ENCODE results near the gene LMO7. TPM values are rescaled to one million over a fixed set of nuclear protein-coding genes. Genes with fewer than 3 reads are reported as not detected.

LMO7 gene
- polyA plus RNA-seq, 1 experiment: 76.9 TPM

GRCh38 chr13:75895168-75895567, 259.0 kb downstream of the LMO7 start:
- Histone ChIP-seq H3K27me3 (ENCODE audit: control insufficient read depth, insufficient read depth, low read length) (no peaks in the 10 kb centered on the region), H3K4me3 (ENCODE audit: low read depth, low read length) (no peak overlapping the region), H3K27ac (ENCODE audit: low read depth, low read length) (no peak overlapping the region), H3K9me3 (ENCODE audit: control insufficient read depth, insufficient read depth, low read length) (peaks cover 2% of the 10 kb centered on the region; the same call in 1 of the 2 replicates)
- DNase-seq (ENCODE audit: low read depth, low spot score): no peak
- ChIA-PET POLR2A (no interaction called here), CTCF (interaction anchor here (1.3 kb wide), 3 partner anchors 18 to 579 kb away, joined by 3 to 4 read pairs (median 3); no protein-coding TSS in a partner anchor)
- no peak for TF ChIP-seq CTCF (IDR thresholded peaks at IDR 0.05; ENCODE audit: low read depth, low read length)

GRCh38 chr13:75896271-75896670, 260.1 kb downstream of the LMO7 start:
- no peak for DNase-seq (ENCODE audit: low read depth, low spot score)
- no peak overlapping the region for H3K27ac ChIP-seq (ENCODE audit: low read depth, low read length)
- H3K27me3 ChIP-seq (ENCODE audit: control insufficient read depth, insufficient read depth, low read length): no peaks in the 10 kb centered on the region
- H3K4me3 ChIP-seq (ENCODE audit: low read depth, low read length): no peak overlapping the region
- peaks cover 2% of the 10 kb centered on the region; the same call in 1 of the 2 replicates for H3K9me3 ChIP-seq (ENCODE audit: control insufficient read depth, insufficient read depth, low read length)
- TF ChIP-seq CTCF (IDR thresholded peaks at IDR 0.05; ENCODE audit: low read depth, low read length): no peak
- POLR2A ChIA-PET: no interaction called here
- CTCF ChIA-PET: interaction anchor here (1.1 to 1.3 kb wide), 2 partner anchors 19 to 26 kb away, joined by 3 read pairs; no protein-coding TSS in a partner anchor

GRCh38 chr13:75897386-75897785, 261.3 kb downstream of the LMO7 start:
- no peak for TF ChIP-seq CTCF (IDR thresholded peaks at IDR 0.05; ENCODE audit: low read depth, low read length)
- H3K4me3 ChIP-seq (ENCODE audit: low read depth, low read length): no peak overlapping the region
- H3K27me3 ChIP-seq (ENCODE audit: control insufficient read depth, insufficient read depth, low read length): no peaks in the 10 kb centered on the region
- ChIA-PET POLR2A (no interaction called here), CTCF (interaction anchor here (1.1 kb wide), 1 partner anchor 8 kb away, joined by 3 read pairs; no protein-coding TSS in a partner anchor)
- peaks cover 2% of the 10 kb centered on the region; the same call in 1 of the 2 replicates for H3K9me3 ChIP-seq (ENCODE audit: control insufficient read depth, insufficient read depth, low read length)
- no peak for DNase-seq (ENCODE audit: low read depth, low spot score)
- no peak overlapping the region for H3K27ac ChIP-seq (ENCODE audit: low read depth, low read length)

GRCh38 chr13:75901501-75901900, 265.4 kb downstream of the LMO7 start:
- CTCF ChIA-PET: no interaction called here
- Histone ChIP-seq H3K27me3 (ENCODE audit: control insufficient read depth, insufficient read depth, low read length) (no peaks in the 10 kb centered on the region), H3K27ac (ENCODE audit: low read depth, low read length) (no peak overlapping the region), H3K9me3 (ENCODE audit: control insufficient read depth, insufficient read depth, low read length) (peaks cover 2% of the 10 kb centered on the region; the same call in 1 of the 2 replicates), H3K4me3 (ENCODE audit: low read depth, low read length) (no peak overlapping the region)
- TF ChIP-seq CTCF (IDR thresholded peaks at IDR 0.05; ENCODE audit: low read depth, low read length): no peak
- POLR2A ChIA-PET: no interaction called here
- DNase-seq (ENCODE audit: low read depth, low spot score): no peak

- ChIA-PET CTCF (interaction anchor here (0.9 kb wide), 1 partner anchor 24 kb away, joined by 4 read pairs; no protein-coding TSS in a partner anchor), POLR2A (no interaction called here)
- DNase-seq (ENCODE audit: low read depth, low spot score): no peak
- no peaks in the 10 kb centered on the region for H3K27me3 ChIP-seq (ENCODE audit: control insufficient read depth, insufficient read depth, low read length)
- no peak overlapping the region for H3K27ac ChIP-seq (ENCODE audit: low read depth, low read length)
- H3K4me3 ChIP-seq (ENCODE audit: low read depth, low read length): no peak overlapping the region
- H3K9me3 ChIP-seq (ENCODE audit: control insufficient read depth, insufficient read depth, low read length): peaks cover 2% of the 10 kb centered on the region; the same call in 1 of the 2 replicates
- TF ChIP-seq CTCF (IDR thresholded peaks at IDR 0.05; ENCODE audit: low read depth, low read length): no peak
These were observed 266.3 kb downstream of the LMO7 start for GRCh38 chr13:75902166-75903104.
